IPS-11a (cell line): ENCODE data around the gene FRMD7.
"Not testable (repeated sequence)": the region's sequence is repeated elsewhere in the genome, so short reads cannot be mapped to it uniquely, and the experiment has no call there.

Source experiments
- H3K4me3 ChIP-seq: one replicate; pipeline ENCODE4 v1.5.1; 2013; ENCODE audit warnings: low read depth, low read length, control low read depth

The FRMD7 gene, protein sequence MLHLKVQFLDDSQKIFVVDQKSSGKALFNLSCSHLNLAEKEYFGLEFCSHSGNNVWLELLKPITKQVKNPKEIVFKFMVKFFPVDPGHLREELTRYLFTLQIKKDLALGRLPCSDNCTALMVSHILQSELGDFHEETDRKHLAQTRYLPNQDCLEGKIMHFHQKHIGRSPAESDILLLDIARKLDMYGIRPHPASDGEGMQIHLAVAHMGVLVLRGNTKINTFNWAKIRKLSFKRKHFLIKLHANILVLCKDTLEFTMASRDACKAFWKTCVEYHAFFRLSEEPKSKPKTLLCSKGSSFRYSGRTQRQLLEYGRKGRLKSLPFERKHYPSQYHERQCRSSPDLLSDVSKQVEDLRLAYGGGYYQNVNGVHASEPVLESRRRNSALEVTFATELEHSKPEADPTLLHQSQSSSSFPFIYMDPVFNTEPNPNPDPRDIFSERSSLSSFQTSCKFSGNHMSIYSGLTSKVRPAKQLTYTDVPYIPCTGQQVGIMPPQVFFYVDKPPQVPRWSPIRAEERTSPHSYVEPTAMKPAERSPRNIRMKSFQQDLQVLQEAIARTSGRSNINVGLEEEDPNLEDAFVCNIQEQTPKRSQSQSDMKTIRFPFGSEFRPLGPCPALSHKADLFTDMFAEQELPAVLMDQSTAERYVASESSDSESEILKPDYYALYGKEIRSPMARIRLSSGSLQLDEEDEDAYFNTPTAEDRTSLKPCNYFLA

DNA sequence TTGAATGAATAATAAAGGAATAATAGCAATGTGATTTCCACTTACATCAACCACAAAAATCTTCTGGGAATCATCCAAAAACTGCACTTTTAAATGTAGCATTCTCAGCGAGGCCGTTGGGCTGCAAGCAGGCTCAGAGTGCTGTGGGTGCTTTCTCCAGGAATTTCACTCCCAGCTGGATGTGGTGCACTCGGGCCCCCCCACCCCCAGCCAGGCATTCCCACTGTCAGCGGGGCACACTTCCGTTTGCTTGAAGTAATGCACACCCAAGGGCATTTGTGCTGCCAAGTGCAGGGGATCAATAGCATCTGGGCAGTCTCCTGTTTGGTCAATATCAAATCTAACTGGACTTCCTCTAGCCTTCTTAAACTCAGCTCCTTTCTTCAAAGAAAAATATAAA is at the start of gene FRMD7:
Gene FRMD7 (minus strand): TSS at position 278 of the 400 bp plus-strand sequence. CDS start 176 bp downstream, at position 102.
- no peak within 1 kb of the TSS for H3K4me3 ChIP-seq

DNA sequence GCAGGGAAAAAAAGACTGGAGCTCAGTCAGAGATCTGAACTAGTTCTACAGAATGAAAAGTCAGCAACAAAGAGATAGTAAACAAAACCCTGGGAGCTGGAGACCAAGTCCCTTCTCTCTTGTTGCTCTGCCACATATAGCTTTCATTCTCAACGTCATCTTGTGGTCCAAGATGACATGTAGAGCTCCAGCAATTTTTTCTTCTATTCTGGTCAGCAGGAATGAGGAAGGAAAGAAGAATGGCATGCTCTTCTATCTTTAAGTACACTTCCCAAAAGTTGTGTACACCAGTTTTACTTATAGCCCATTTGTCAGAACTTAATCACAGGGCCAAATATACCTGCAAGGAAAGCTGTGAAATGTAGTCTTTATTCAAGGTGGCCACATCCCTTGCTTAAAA is 45.8 kb upstream of the FRMD7 start:
- H3K4me3 ChIP-seq, result no peak overlapping the region

DNA sequence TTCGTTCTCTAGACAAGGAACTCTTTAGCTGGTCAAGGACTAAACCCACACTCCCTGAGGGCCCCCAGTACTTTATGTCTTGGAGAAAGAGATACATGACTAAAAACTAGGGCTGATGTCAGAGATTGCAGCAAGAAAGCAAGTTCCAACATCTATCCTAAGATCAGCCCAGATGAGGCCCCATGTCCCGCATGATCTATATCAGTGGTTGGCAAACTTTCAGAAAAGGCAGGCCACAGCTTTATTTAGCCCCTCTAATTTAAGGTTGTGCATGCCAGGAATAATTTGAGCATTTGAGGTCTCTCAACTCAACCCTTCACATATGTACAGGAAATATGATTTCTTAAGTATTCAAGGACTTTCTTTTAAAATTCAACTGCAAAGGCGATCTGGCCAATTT is 44.1 kb upstream of the FRMD7 start:
- no peak overlapping the region for H3K4me3 ChIP-seq

DNA sequence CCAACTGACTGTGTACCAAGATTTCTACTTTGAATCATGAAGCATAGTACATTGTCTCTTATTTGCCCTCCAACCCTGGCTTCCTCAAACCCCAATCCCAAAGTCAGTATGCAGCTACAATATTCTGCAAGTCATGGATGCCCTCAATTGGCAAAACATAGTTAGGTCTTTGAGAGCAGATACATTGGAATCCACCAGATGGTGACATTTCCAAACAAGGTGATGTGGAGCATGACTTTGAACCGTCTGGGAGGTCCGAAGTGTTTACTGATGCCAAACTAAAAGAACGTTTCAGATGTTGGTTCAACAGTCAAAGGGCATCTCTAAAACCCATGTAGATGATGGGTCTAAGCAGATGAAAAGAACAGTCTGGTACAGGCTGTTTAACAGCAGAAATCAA is 43.7 kb upstream of the FRMD7 start:
- no peak overlapping the region for H3K4me3 ChIP-seq

DNA sequence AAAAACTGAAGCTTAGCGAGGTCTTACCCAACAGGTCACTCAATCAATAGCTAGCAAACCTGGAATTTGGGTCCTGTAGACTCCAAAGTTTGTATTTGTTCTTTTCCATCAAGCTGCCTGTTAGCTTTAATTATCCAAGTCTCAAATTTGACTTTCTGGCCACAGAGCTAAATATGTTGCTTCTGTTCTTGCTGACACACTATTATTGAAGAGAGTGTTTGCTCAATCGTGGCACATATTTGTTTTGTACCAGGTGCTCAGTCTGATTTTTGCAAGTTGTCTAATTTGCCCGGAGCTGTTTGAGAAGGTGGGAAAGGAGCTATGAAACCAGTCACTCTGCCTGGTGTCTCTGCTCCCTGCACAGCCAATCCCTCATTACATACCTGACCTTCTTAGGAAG is 41.7 kb upstream of the FRMD7 start:
- H3K4me3 ChIP-seq, result no peak overlapping the region

DNA sequence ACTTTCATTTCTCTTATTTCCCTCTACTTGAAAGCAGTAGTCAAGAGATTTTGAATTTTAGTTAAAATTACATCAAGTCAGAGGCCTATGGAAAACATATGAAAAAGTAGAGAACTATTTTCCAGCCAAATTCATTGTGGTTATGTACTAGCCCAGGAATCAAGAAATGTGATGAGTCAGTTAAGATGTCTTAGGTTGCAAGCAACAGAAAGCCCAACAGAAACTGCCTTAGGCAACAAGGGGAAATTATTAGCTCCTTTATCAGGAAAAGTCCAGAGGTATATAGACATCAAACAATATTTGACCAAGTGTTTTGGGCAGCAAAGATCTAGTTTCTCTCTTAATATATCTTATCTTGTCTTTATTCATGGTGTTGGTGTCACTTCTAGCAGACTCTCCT is 37.8 kb upstream of the FRMD7 start:
- no peak overlapping the region for H3K4me3 ChIP-seq

DNA sequence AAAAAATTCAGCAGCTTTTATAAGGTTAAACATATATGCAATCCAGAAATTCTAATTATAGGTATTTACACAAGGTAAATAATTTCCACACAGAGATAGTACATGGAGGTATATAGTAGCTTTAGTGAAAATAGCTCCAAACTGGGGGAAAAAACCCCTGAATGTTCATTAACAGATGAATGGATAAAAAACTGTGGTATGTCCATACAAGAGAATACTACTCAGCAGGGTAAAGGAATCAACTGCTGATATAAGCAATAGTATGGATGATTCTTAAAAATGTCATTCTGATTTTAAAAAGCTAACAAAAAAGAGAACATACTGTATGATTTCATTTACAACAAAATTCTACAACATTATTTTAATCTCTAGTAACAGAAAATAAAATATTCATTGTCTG is 37.2 kb upstream of the FRMD7 start:
- no peak overlapping the region for H3K4me3 ChIP-seq

DNA sequence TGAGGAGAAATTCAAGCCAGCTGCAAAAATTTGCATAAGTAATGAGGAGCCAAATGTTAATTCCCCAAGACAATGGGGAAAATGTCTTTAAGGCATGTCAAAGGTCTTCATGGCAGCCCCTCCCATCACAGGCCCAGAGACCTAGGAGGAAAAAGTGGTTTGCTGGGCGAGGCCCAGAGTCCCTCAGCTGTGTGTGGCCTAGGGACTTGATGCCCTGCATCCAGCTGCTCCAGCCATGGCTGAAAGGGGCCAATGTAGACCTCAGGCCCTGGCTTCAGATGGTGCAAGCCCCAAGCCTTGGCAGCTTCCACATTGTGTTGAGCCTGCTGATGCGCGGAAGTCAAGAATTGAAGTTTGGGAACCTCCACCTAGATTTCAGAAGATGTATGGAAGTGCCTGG is 35.3 kb upstream of the FRMD7 start:
- H3K4me3 ChIP-seq, result not testable (repeated sequence)

DNA sequence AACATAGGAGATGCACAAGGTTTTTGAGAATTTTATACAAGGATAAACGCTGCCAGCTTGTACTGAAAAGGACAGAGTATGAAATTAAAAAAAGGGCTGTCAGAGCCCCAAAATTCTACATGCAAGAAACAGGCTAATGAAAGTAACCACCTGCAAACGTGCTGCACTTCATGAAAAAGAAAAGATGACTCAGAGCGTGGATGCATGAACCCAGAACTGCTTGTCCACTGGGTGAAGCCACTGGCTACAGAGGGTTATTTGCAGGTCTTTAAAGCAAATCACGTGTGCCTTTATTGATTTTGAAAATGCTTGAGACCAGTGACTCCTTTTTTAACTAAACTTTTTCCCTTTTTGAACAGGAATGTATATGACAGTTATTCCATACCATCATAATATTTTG is 25.3 kb upstream of the FRMD7 start:
- H3K4me3 ChIP-seq, result no peak overlapping the region

DNA sequence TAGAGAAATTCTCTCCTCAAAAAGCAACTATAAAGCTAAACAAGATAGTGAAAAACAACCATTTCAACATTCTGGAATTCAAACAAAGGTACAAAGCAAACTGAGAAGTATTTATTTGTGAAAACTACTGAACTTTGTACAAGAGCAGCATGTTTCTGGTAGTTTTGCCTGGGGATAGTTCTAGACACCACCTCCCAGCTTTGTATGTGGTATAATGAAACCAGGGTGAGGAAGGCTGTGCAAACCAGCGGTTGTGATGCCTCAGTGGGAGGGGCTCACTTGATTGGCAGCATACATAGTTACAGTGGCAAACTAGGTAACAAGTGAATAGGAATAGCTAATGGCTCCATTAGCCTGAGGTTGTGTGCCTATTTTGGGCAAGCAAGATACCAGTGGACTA is 18.6 kb upstream of the FRMD7 start:
- no peak overlapping the region for H3K4me3 ChIP-seq

DNA sequence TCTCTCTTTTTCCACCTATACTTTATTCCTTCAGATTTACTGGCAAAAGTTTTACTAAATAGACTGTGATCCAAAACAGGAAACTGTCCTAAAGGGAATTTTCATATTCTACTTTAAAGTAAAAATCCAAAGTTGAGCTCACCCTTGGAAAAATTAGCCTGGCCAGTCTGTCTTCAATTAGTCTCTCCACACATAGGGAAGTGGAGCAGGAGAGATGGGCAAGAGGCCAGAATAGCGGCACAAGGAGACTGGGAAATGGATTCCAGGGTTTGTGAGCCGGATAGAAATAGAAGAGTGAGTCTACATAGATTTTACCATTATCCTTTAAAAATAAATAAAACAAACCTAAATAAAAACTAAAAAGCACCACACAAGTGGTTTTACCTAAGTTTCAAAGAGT is 16.2 kb upstream of the FRMD7 start:
- no peak overlapping the region for H3K4me3 ChIP-seq

DNA sequence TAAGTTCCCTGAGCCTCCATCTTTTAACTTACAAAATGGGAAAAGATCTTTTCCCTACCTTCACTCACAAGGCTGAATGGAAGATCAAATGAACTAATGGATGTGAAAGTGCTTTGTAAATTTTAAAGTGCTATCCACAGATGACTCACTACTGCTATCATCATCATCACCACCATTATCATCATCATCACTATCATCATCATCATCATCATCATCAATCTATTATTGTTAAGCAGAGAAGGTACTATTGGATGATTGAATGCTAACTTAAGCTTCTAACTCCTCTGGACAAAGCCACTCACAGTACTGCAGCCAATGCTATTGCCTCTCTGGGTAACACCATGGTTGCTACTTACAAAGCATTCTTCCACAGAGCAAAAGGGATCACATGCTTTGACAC is 1.9 kb downstream of the FRMD7 start:
- no peak overlapping the region for H3K4me3 ChIP-seq

DNA sequence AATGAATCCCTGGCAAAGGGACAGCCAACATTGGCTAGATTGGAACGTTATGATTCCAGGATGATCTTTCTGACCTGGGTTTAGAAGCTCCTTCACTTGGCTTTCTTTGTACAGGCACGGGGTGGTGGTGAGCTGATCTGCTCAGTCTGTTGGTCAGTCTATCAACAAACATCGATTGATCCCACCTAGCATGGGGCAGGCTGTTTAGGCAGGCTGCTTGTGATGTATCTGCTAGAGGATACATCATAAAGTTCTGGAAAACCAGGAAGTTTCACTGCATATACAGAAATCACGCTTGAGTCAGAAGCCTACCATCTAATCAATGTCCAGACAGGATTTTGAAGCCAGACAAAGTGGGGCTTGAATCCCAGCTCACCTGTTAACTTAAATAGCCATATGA is 6.9 kb downstream of the FRMD7 start:
- H3K4me3 ChIP-seq, result no peak overlapping the region

DNA sequence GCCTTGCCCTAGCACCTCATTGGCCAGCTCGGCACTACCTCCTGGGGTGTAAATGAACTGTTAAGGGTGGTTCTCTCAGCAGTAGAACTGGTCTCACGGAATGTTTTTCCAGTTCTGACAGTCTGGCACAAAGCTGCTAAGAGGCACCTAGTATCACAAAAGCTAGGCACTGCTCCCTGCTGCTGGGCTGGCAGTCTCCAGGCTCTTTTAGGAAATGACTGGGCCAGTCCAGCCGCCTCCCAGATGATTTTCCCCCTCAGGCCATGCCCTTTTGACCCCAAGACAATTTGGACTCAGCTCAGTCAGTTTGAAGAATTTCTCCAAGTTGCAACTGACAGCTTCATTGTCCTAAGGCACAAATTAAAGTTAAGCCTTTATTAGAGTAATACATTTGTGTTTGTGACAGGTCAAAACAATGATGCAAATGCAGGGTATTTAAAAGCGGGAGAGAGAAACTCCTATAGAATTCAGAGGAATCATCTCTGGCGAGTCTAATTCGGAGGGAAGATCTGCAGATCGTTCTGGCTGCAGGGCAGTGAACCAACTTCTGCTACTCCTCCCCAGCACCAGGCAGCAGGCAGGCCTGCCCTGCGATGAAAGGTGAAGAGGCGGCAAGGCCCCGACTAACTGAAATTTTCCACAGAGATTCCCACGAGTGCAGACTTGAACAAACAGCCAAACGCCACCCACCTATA is 7.9 kb downstream of the FRMD7 start:
- no peak overlapping the region for H3K4me3 ChIP-seq

DNA sequence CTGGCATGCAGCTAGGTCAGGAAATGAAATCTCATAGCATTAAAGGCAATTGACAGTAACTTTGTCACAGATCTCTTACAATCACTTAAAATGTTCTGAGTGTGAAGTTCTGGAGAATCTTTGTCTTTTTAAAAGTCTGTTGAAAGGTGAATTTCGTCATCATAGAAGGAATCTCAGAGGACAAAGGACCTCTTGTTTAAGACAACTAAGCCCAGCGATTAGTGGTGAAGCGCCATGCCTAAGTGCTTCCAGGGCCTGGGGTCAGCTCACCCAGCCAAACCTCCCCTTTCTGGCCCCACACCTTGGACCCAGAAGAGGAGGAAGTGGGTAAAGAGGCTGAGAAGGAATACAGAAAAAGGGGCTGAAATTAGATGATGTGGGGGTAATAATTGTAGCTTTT is 8.5 kb downstream of the FRMD7 start:
- no peak overlapping the region for H3K4me3 ChIP-seq

DNA sequence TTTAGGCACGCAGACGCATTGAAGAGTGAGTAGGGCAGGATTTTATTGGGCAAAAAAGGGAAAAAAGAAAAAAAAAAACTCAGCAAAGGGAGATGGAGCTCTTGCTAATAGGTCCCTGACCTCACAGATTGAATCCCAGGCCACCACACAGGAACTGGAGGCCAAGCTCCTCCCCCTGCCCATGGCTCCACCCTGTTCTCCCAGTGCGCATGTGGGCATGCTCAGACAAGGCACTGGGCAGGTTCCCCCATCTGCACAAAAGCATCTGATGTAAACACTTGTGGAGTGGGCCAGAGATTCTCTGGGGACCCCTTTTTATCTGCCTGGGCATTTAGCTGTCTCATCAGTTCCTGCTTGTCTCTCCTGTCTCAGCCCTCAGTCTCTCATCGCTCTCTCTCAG is 9.5 kb downstream of the FRMD7 start:
- H3K4me3 ChIP-seq, result no peak overlapping the region

DNA sequence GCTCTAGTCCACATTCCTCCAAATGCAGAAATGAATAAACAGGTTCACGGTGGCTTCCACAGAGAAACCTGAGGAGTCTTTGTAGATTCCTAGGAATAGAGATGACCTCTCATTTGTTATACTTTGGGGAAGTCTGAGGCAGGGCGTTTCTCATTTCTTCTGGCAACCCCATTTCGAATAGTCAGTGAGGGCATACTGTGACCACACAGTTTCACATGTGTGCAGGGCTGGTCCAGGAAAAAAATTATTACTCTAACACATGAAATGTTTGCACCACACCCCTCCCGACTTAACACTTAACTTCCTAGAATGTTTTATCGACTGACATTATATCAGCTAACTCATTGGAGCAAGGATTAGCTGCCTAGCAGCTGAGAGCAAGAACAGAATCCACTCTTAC is 12.0 kb downstream of the FRMD7 start:
- no peak overlapping the region for H3K4me3 ChIP-seq

DNA sequence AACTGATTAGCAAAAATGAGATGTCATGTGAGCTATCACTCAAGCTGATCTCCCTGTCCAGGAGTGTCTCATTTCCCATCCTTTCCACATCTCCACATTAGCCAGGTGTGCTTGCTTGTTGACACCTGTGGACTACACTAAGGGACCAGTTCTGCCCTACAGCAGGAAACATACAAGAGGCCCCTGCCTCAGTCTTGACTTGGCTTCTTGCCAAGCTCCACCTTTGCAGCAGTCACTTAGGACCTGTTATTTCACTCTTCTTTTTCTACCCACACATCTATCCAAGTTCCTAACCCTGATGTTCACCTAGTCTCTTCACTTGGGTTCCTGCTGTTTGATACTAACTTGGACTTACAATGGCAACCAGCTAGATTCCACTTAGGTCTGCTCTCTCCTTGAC is 13.2 kb downstream of the FRMD7 start:
- H3K4me3 ChIP-seq, result no peak overlapping the region

DNA sequence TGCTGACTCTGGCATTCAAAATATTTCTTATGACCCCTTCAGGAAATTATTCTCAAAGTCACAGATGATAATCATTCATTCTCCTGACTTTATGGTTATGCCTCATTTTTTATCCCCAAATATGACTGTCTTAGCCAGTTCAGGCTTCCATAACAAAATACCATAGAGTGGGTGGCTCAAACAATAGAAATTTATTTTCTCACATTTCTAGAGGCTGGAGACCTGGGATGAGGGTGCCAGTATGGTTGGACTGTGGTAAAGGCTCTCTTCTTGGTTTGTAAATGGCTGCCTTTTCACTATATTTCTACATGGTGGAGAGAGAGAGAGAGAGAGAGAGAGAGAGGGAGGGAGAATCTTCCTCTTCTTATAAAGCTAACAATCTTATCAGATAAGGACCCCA is 20.5 kb downstream of the FRMD7 start:
- no peak overlapping the region for H3K4me3 ChIP-seq

DNA sequence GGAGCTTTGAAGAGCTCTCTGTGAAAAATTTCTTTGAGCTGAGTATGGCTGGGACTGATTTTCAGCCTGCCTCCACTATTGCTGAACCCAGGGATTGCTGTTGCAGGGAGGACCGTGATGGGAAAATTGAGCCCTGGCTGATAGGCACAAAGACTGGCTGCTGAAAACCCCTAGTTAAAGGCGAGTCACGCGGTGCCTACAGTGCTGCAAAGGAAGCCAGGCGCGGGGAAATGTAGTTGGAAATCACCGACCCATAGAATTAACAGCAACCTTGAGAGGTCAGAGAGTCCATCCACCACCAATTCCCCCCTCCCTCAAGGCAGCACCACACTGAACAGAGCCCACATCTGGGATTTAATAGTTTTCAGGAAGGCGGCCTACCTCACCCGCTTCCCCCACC is 26.0 kb downstream of the FRMD7 start:
- H3K4me3 ChIP-seq, result no peak overlapping the region

DNA sequence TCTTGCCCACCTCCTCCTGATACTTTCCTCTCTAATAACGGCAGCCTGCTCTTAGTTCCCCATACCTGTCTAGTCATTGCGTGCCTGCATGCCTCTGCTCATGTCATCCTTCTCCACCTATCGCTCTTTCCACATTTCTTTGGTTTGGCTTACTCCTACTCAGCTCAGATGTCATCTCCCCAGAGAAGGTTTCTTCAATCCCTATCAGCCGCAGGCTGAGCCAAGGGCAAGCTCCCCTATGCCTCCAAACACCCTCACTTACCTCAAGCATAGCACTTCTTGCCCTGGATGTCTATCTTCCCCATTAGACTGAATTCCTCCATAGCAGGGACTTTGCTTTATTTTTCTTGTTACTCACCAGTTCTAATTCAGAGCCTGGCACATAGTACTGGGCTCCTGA is 26.6 kb downstream of the FRMD7 start:
- no peak overlapping the region for H3K4me3 ChIP-seq

DNA sequence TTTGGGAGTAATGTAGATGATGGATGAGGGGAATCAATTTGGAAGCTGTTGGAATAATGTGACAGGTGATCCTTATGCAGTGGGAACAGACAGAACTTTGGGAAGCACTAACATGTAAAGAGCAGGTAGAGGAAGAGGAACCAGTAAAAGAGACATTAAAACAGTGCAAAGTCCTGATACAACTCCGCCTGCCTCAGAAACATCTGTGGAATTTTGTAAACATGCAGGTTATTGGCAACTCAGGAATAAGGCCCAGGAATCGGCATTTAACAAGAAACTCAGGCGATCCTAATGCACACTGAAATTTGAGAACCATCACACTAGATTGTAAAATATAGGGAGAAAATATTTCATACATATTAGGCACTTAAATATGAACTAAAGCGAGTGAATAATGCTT is 29.1 kb downstream of the FRMD7 start:
- not testable (repeated sequence) for H3K4me3 ChIP-seq
